K562 (cell line): ENCODE results near the gene ANKRD65. TPM values are rescaled to one million over a fixed set of nuclear protein-coding genes. Genes with fewer than 3 reads are reported as not detected.
"Not testable (repeated sequence)": the region's sequence is repeated elsewhere in the genome, so short reads cannot be mapped to it uniquely, and the experiment has no call there.

Experiments
- ATAC-seq: fragments of 200-7000 bp; cut with Tn5 transposase; 3 replicates; pipeline ENCODE4 v1.9.1; 2020; ENCODE audit warnings: moderate library complexity
- BruUV-seq: library from RNA; stranded (reverse); fragments of 400-500 nt; replicated peaks from 2 replicates; lab custom pipeline; 2021; lab: Mats Ljungman, UMichigan
- CTCF ChIA-PET: fragments of 300-600 bp; formaldehyde crosslinking; extraction: SDS; loops from one replicate; lab custom pipeline; 2021; ENCODE audit warnings: low intra/inter-chr PET ratio; lab: Yijun Ruan, JAX
- POLR2A ChIA-PET: fragments of 300-600, 350-650 bp; sonication (Branson Sonifier 250); formaldehyde crosslinking; extraction: SDS; loops from one replicate; lab custom pipeline; 2021; ENCODE audit warnings: antibody characterized with exemption, inconsistent platforms; lab: Yijun Ruan, JAX
- DNase-seq, 4 experiments: peaks; one replicate each; pipeline versions ENCODE4 v3.0.0 to v3.0.0-alpha.2; 2011 to 2018; ENCODE audit warnings: low spot score in 3 of 4, mixed read lengths in 3 of 4; ENCODE audit errors: extremely low read depth in 1 of 4
- FAIRE-seq: peaks from 2 replicates; lab custom pipeline; 2011; peaks lifted over from hg19 to GRCh38; lab: Jason Lieb, UNC
- H2AFZ ChIP-seq: 2 replicates; pipeline ENCODE4 v1.6.0; 2011; ENCODE audit warnings: low read depth, low read length, control low read depth, inconsistent platforms
- H3K27ac ChIP-seq: fragments of 200-600 bp; 3 replicates; pipeline ENCODE4 v1.8.0; 2011; ENCODE audit warnings: low read depth, mild to moderate bottlenecking, control low read depth, inconsistent platforms, low read length, moderate library complexity, mixed read lengths; ENCODE audit errors: extremely low read depth
- H3K27me3 ChIP-seq, 2 experiments: fragments of 300-600 bp in 1 of 2; 2 replicates in 1 of 2; 3 replicates in 1 of 2; pipeline versions ENCODE4 v1.6.0 to v1.8.0; 2011; ENCODE audit warnings: inconsistent platforms in 2 of 2, low read length in 2 of 2, mild to moderate bottlenecking in 1 of 2, mixed read lengths in 1 of 2, moderate library complexity in 1 of 2; ENCODE audit not compliant: control insufficient read depth in 2 of 2, insufficient read depth in 2 of 2
- H3K36me3 ChIP-seq: fragments of 300-600 bp; 3 replicates; pipeline ENCODE4 v1.8.0; 2011; ENCODE audit warnings: mild to moderate bottlenecking, low read length, inconsistent platforms; ENCODE audit not compliant: control insufficient read depth, insufficient read depth
- H3K4me1 ChIP-seq, 2 experiments: fragments of 200-600 bp in 1 of 2; replicated peaks in 1 of 2; 2 replicates in 1 of 2; 3 replicates in 1 of 2; pipeline versions ENCODE4 v1.5.1 to v1.8.0; 2011; ENCODE audit warnings: inconsistent platforms in 2 of 2, low read length in 2 of 2, mild to moderate bottlenecking in 1 of 2, mixed read lengths in 1 of 2, moderate library complexity in 1 of 2; ENCODE audit not compliant: control insufficient read depth in 2 of 2, insufficient read depth in 2 of 2
- H3K4me2 ChIP-seq: 2 replicates; pipeline ENCODE4 v1.6.1; 2011; ENCODE audit warnings: low read length, control low read depth, inconsistent platforms, mixed read lengths; ENCODE audit not compliant: insufficient read depth
- H3K4me3 ChIP-seq: fragments of 200-600 bp; sonication (generic), shearing (Covaris generic); 2 replicates; pipeline ENCODE4 v1.5.1; 2016; ENCODE audit warnings: control low read depth, inconsistent platforms
- H3K79me2 ChIP-seq: fragments of 200-600 bp; 3 replicates; pipeline ENCODE4 v1.8.0; 2011; ENCODE audit warnings: low read length, inconsistent platforms; ENCODE audit not compliant: control insufficient read depth, insufficient read depth
- H3K9ac ChIP-seq, 2 experiments: 2 replicates each; pipeline versions ENCODE4 v1.6.0 to v1.6.1; 2011; ENCODE audit warnings: low read depth in 2 of 2, low read length in 2 of 2, control low read depth in 1 of 2, inconsistent platforms in 1 of 2, mild to moderate bottlenecking in 1 of 2, mixed read lengths in 1 of 2; ENCODE audit not compliant: insufficient read depth in 1 of 2
- H3K9me1 ChIP-seq: one replicate; pipeline ENCODE4 v1.6.0; 2011; ENCODE audit warnings: inconsistent platforms, mild to moderate bottlenecking, low read length, moderate library complexity; ENCODE audit not compliant: control insufficient read depth, insufficient read depth
- H3K9me3 ChIP-seq: replicated peaks from 2 replicates; pipeline ENCODE4 v1.5.1; 2011; ENCODE audit warnings: low read depth, low read length, inconsistent platforms; ENCODE audit not compliant: control insufficient read depth, insufficient read depth
- H4K20me1 ChIP-seq: replicated peaks from 2 replicates; pipeline ENCODE4 v1.6.1; 2011; ENCODE audit warnings: low read length, inconsistent platforms, mixed read lengths; ENCODE audit not compliant: control insufficient read depth, insufficient read depth
- SIRT6 ChIP-seq: IDR thresholded peaks from one replicate; pipeline ENCODE4 v1.6.1; 2012; ENCODE audit warnings: low read depth, mild to moderate bottlenecking, control low read depth, inconsistent platforms, low read length, moderate library complexity
- ZNF584 ChIP-seq: fragments of 200-800 bp; sonication (Bioruptor generic); IDR thresholded peaks from 2 replicates; pipeline ENCODE4 v1.6.1; 2016; ENCODE audit warnings: low read depth, mild to moderate bottlenecking, missing genetic modification characterization, missing compliant biosample characterization
- WGBS: fragments of 100-300 bp; shearing (Covaris generic); methylation state at CpG from one replicate; pipeline ENCODE4 v1.1.6; 2016; ENCODE audit warnings: low coverage, mixed read lengths; ENCODE audit not compliant: insufficient coverage; ENCODE audit errors: missing lambda C conversion rate; 5-methylcytosine and 5-hydroxymethylcytosine counted together
- in situ Hi-C: fragments of 300-500 bp; cut with MboI; formaldehyde crosslinking; loops from 4 replicates; pipeline ENCODE4 v1.15.0; 2018; ENCODE audit warnings: inconsistent platforms, mixed read lengths
- intact Hi-C: fragments of 100-400 bp; cut with micrococcal nuclease; formaldehyde crosslinking; loops from 2 replicates; pipeline ENCODE4 v1.14.2; 2022
- polyA plus RNA-seq, 8 experiments: library from polyadenylated mRNA; depleted of rRNA in 4 of 8; stranded (reverse) in 5 of 8; unstranded in 3 of 8; fragments of >200 nt; fragmentation: Nextera tagmentation in 2 of 8; fragmentation: Illumina TruSeq in 1 of 8; extraction: Ambion mirVana in 2 of 8; extraction: Trizol in 1 of 8; gene quantifications; 2 replicates each; pipeline versions ENCODE4 v1.2.1 to v1.2.3, GENCODE V29; 2011 to 2014; ENCODE audit warnings: inconsistent platforms in 1 of 8, missing spikeins in 1 of 8
- total RNA-seq, 7 experiments: library from RNA; depleted of rRNA in 6 of 7; stranded (reverse); fragments of >200 nt in 6 of 7; fragmentation: Illumina TruSeq in 2 of 7; extraction: Trizol in 2 of 7; gene quantifications; 2 replicates each; pipeline versions ENCODE4 v1.2.1 to v1.2.3, GENCODE V29; 2011 to 2021; ENCODE audit warnings: low replicate concordance in 1 of 7

ANKRD65 gene
- total and polyA plus RNA-seq, 9 of the 15 experiments (the other 6 are each of a cell fraction or from before 2014, with no cell fraction given), result not detected

DNA sequence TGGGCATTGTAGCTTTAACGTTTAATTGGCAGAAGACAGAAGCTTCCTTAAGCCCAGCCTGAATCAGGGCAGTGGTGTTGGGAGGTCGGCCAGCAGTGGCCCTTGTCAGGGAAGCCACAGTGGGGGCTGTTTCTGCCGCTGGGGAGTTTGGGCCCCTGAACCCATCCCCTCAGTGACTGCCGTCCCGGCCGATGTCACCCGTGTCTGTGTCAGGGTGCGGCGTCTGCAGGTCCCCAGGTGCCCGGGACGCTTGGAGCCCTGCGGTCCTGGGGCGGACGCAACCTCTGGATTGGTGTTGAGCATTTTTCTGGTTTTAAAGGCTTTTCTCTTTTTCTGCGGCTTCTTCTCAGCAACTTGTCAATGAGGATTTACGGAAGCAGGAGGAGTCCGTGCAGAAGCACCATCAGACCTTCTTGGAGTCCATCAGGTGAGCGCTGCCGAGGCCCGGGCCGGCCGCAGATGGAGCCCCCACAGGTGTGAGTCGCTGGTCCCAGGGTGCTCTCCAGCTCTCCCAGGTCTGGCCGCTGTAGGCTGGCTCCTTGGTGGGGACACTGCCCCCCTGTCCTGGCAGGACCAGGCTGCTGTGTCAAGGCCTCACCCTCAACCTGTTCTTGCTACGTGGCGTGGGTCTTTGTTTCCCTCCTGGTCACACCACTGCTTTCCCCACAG is 30.8 kb upstream of the ANKRD65 start:
- BruUV-seq, result no TSS peak
- in situ Hi-C loops (no loop called here), intact Hi-C loops (no loop called here)
- Histone ChIP-seq H2AFZ (no peak overlapping the region), H3K4me2 (no peak overlapping the region), H3K9me3 (no peaks in the 10 kb centered on the region), H3K4me3 (no peak overlapping the region), H3K27ac (no peak overlapping the region), H3K36me3 (no peaks in the 10 kb centered on the region), H4K20me1 (no peaks in the 10 kb centered on the region), H3K79me2 (no peaks in the 10 kb centered on the region), H3K4me1 (peaks cover 0 to 27% of the 10 kb centered on the region in 2 experiments; a peak in 3 of 5 replicates), H3K9me1 (no peaks in the 10 kb centered on the region), H3K9ac (peak overlapping the region in 1 of 2 experiments; percentile 55; a peak in 1 of 4 replicates), H3K27me3 (peaks cover 0 to 6% of the 10 kb centered on the region in 2 experiments; a peak in 1 of 5 replicates)
- DNase-seq (peak in 2 of 4 experiments; percentile 11 to 13), ATAC-seq (no peak), FAIRE-seq (no peak)
- 50% methylated on average over 26 of the region's 26 CpGs for WGBS
- TF ChIP-seq SIRT6 (no peak), ZNF584 (CRISPR knock-in tag) (no peak)
- ChIA-PET CTCF (no interaction called here), POLR2A (interaction anchor here (0.6 kb wide), 1 partner anchor 14 kb away, joined by 3 read pairs; no protein-coding TSS in a partner anchor)

DNA sequence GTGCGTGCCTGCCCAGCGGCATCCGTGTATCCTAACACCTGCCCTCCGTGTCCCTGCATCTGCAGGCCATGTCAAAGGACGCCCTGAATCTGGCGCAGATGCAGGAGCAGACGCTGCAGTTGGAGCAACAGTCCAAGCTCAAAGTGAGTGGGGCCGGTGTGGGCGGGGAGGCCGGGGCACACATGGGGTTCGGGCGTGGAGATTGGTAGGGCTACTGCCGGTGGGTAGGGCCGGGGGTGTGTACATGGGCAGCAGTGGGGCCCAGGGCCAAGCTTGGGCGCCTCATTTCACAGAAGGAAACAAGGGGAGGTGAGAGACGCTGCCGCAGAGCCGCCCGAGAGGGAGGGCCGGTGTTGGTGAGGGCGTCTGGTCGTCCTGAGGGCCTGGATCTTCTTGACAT is 29.5 kb upstream of the ANKRD65 start:
- DNase-seq, H2AFZ ChIP-seq, H3K27ac ChIP-seq, POLR2A ChIA-PET, H3K4me2 ChIP-seq, H3K36me3 ChIP-seq, H3K79me2 ChIP-seq, H3K9me3 ChIP-seq, in situ Hi-C loops, H3K9ac ChIP-seq, H3K4me3 ChIP-seq, FAIRE-seq, ATAC-seq, CTCF ChIA-PET, BruUV-seq, H4K20me1 ChIP-seq, H3K9me1 ChIP-seq, H3K27me3 ChIP-seq, intact Hi-C loops: not testable (repeated sequence)
- peaks cover 0 to 23% of the 10 kb centered on the region in 2 experiments; a peak in 3 of 5 replicates for H3K4me1 ChIP-seq
- 50% methylated on average over 21 of the region's 22 CpGs for WGBS
